GM06990 (cell line): ENCODE data around the gene NPAS3.

Source experiments
- DNase-seq: peaks from one replicate; pipeline ENCODE4 v3.0.0-alpha.2; 2011; ENCODE audit not compliant: insufficient read length; ENCODE audit errors: extremely low read depth
- H3K27me3 ChIP-seq: replicated peaks from 2 replicates; pipeline ENCODE4 v1.6.0; 2011; ENCODE audit warnings: low read length; ENCODE audit not compliant: control insufficient read depth, insufficient read depth
- H3K36me3 ChIP-seq: 2 replicates; pipeline ENCODE4 v1.5.1; 2011; ENCODE audit warnings: low read length; ENCODE audit not compliant: control insufficient read depth, insufficient read depth
- H3K4me3 ChIP-seq: replicated peaks from 2 replicates; pipeline ENCODE4 v1.5.1; 2011; ENCODE audit warnings: low read depth, mild to moderate bottlenecking, control low read depth, low read length
- TF ChIP-seq, protein P1 (sequence below): IDR thresholded peaks from 2 replicates; pipeline ENCODE4 v1.5.1; 2011; ENCODE audit warnings: low read length, control low read depth, mild to moderate bottlenecking, inconsistent platforms; ENCODE audit not compliant: insufficient read depth, poor library complexity, severe bottlenecking

NPAS3 gene

DNA sequence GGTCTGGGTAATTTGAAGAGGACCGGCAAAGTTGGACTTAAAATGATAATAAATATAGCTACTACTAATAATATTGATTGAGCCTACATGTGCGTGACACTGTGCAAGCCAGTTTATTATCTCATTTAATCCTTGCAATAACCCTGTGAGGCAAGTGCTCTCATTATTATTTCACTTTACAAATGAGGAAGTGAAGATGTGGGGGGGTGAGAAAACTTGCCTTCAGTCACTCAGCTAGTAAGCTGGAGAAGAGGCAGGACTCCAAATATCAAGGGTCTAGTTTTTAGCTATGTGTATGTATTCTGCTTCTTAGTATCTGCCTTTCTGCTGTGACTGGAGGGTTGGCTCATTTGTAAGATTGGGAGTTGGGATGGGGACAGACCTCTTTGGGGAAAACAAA, 39.2 kb downstream of the NPAS3 start:
- DNase-seq = no peak
- TF ChIP-seq, protein P1, sequence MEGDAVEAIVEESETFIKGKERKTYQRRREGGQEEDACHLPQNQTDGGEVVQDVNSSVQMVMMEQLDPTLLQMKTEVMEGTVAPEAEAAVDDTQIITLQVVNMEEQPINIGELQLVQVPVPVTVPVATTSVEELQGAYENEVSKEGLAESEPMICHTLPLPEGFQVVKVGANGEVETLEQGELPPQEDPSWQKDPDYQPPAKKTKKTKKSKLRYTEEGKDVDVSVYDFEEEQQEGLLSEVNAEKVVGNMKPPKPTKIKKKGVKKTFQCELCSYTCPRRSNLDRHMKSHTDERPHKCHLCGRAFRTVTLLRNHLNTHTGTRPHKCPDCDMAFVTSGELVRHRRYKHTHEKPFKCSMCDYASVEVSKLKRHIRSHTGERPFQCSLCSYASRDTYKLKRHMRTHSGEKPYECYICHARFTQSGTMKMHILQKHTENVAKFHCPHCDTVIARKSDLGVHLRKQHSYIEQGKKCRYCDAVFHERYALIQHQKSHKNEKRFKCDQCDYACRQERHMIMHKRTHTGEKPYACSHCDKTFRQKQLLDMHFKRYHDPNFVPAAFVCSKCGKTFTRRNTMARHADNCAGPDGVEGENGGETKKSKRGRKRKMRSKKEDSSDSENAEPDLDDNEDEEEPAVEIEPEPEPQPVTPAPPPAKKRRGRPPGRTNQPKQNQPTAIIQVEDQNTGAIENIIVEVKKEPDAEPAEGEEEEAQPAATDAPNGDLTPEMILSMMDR = no peak
- Histone ChIP-seq H3K4me3 (no peak overlapping the region), H3K27me3 (no peaks in the 10 kb centered on the region), H3K36me3 (no peaks in the 10 kb centered on the region)

DNA sequence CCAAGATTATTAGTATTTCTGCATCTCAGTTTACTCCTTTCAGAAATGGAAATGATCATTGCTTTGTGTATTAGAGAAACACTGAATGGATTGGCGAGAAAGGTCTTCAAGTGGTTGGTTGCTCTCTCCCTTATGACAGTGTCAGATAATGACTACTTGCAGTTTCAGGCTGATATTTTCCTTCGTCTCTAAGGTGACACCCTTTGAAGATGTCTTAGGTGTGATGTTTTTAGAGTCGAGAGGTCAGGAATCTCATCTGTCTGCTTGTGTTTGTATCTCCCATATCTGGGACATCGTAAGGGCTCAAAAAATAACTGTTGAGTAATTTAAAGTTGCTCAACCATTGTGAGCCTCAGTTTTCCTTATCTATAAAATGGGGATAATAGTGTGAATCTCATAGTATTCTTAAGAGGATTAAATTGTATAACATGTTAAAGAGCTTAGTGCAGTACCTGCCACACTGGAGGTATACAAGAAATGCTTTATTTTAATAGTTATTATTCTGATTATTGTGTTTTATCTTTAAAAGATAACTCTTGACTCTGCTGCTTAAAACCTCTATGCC, 40.1 kb downstream of the NPAS3 start:
- H3K4me3 ChIP-seq = no peak overlapping the region
- DNase-seq = no peak
- H3K27me3 ChIP-seq = no peaks in the 10 kb centered on the region
- TF ChIP-seq, protein P1 = no peak
- H3K36me3 ChIP-seq = no peaks in the 10 kb centered on the region

DNA sequence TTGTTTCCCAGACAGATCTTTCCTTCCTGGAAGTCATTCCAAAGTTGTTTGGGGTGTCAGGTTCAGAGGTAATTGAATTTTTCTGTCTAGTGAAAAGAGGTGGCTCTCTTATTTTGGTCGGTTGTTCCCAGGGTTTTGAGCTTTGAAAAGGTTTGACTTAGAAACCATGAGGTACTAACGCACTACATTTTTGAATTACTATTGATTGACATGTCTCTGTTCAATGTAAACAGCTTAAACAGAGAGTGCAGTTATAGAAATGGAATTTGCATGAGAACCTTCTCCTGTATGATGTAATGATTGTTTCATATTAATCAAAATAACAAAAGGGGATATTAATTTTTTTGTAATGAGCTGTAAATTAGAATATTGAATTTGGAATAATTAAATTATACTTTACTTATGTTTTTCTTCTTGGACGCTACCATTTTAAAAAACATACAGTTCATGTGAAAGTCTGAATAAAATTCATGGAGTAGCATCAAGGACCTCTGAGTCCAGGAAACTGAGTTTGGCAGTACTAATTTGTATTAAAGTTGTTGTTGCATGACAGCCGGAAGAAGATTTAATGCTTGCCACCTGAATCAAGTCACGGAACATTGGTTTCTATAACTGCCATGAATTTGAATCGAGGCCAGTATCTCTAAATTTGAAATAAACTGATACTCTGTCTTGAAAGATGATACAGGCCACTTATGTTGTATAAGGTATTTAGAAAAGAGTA, 41.7 kb downstream of the NPAS3 start:
- no peaks in the 10 kb centered on the region for H3K36me3 ChIP-seq
- no peaks in the 10 kb centered on the region for H3K27me3 ChIP-seq
- no peak for DNase-seq
- TF ChIP-seq, protein P1 = no peak
- H3K4me3 ChIP-seq = no peak overlapping the region

DNA sequence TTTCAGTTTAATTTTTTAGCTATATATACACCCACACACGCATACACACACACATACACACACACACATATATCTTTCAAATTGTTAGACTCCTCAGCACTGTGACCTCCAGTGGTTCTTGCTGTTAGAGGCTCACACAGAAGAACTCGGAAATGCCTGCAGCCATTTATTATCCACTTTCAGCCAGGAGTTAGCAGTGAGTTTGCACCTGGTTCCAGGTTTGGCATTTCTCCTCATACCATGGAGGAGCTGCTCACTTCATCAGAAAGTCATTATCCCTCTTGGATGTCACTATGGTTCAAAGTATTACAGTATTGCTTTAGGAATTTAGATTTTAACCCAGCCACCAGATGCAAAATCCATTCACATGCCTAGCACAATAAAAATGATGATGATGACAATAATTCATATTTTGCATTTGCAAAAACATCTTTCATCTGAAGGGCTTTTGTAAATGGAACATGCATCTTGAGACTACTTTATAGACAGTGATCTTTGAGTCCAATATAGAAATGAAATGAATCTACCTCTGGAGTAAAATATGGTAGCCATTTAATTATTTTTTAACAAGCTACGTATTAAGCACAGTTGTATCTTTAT, 42.3 kb downstream of the NPAS3 start:
- TF ChIP-seq, protein P1 = no peak
- no peak overlapping the region for H3K4me3 ChIP-seq
- no peaks in the 10 kb centered on the region for H3K27me3 ChIP-seq
- no peak for DNase-seq
- no peaks in the 10 kb centered on the region for H3K36me3 ChIP-seq

DNA sequence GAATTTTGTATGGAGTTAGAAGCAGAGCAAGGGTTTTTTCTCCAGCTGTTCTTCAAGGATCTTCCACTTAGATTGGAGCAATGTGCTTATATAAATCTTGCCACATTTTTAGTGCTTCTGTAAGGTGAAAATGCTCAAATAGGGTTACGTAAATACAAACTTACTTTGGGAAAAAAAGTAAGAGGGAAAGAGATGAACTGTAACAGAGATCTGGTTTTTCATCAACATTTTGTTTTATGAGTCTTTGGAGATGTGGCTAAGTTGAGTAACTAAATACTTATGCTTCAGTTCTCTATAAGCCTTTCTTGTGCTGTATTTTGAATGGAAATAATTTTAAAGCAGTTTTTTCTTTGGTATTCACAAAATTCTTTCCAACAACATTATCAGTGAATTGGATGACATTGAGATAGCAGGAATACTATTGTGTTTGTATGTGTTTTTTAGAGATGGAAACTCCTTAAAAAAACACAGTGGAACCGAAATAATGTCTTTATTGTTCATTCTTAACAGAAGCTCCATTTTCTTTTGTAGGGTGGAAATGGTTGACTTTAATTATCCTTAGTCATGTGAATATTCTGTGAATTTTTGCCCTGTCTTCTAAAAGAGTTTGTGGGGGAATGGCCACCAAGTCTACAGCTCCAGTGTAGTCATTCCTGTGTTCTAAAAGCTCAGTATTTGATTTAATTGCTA, 45.7 kb downstream of the NPAS3 start:
- Histone ChIP-seq H3K4me3 (no peak overlapping the region), H3K36me3 (no peaks in the 10 kb centered on the region), H3K27me3 (no peaks in the 10 kb centered on the region)
- TF ChIP-seq, protein P1 = no peak
- DNase-seq = no peak
